ENCODE results near the gene GAL3ST2. TPM values are rescaled to one million over a fixed set of nuclear protein-coding genes. Genes with fewer than 3 reads are reported as not detected.
"Not testable (repeated sequence)": the region's sequence is repeated elsewhere in the genome, so short reads cannot be mapped to it uniquely, and the experiment has no call there.

Gene GAL3ST2
- total RNA-seq, 1 donor from 2014 or later: 0.42 TPM

DNA sequence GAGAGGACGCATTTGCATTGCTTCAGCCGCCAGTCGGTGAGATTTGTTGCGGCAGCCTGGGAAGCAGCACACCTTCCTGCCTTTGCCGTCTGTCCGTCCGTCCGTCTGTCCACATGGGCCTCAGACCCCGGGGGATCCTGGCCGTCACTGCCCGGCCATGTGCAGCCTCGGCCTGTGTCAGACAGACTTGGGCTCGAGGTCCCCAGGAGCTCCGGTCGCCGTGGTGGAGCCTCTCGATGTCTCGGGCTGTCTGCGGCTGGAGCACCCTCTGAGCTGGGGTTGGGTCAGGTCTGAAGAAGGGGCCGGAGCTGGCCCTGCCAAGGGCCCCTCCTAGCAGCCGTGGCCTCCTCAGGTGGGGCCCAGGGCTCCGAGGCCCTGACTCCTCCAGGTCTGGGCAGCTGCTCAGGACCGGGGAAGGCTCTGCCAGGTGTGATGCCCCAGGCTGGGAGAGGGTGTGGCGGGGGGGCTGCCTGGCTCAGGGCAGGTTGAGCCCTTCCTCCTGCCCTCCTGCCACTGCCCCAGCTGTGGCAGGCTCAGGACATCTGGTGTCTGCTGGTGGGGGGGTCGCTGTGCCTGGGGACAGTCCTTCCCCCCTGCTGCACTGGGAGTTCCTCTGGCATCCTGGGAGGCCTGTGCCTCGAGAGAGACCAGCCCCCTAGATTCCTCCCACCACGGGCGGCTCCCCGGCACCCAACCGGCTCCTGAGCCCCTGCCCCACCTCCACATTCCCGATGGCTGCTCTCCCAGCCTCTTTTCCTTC is 44.2 kb downstream of the GAL3ST2 start:
- Mint-ChIP-seq H3K4me3 (ENCODE audit: unreplicated experiment) (no peak overlapping the region), H3K9me3 (ENCODE audit: unreplicated experiment) (peaks cover 17% of the 10 kb centered on the region), H3K4me1 (ENCODE audit: low read depth, unreplicated experiment) (peaks cover 4% of the 10 kb centered on the region), H3K27me3 (ENCODE audit: unreplicated experiment) (peaks cover 18% of the 10 kb centered on the region), H3K27ac (ENCODE audit: unreplicated experiment) (no peak overlapping the region), H3K36me3 (ENCODE audit: unreplicated experiment) (peaks cover 19% of the 10 kb centered on the region)
- DNase-seq: no peak
- no peak for TF ChIP-seq CTCF (IDR thresholded peaks at IDR 0.05; ENCODE audit: partially characterized antibody, unreplicated experiment)

DNA sequence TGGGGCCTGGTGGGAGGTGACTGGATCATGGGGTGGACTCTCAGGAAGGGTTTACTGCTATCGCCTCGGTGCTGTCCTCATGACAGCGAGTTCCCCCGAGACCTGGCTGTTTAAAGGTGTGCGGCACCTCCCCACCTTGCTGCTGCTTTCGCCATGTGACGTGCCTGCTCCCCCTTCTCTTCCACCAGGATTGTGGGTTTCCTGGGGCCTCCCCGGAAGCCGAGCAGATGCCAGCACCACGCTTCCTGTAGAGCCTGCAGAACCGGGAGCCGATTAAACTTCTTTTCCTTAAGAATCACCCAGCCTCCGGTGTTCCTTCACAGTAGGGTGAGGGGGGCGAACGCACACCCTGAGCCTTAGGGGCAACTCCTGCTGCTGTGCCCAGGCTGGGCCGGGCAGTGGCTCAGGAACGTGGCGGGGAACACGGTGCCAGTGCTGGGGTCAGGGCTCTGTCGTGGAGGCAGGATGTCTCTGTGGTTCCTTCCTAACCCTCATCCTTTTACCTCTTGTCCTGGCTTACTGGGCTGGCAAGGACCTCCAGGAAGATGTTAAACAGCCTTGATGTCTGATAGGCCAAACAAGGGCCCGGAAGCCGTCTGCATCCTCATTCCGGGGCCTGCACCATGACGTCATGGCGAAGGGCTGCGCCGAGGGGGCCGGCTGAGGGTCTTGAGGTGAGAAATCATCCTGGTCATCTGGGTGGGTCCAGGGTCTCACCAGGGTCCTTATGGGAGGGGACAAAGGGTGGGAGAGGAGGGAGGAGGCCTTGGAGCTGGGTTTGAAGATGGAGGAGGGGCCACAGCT is 45.0 kb downstream of the GAL3ST2 start:
- H3K27ac Mint-ChIP-seq (ENCODE audit: unreplicated experiment): no peak overlapping the region
- no peak for DNase-seq
- H3K9me3 Mint-ChIP-seq (ENCODE audit: unreplicated experiment): peaks cover 21% of the 10 kb centered on the region
- H3K4me1 Mint-ChIP-seq (ENCODE audit: low read depth, unreplicated experiment): peaks cover 4% of the 10 kb centered on the region
- peaks cover 19% of the 10 kb centered on the region for H3K36me3 Mint-ChIP-seq (ENCODE audit: unreplicated experiment)
- no peak overlapping the region for H3K4me3 Mint-ChIP-seq (ENCODE audit: unreplicated experiment)
- H3K27me3 Mint-ChIP-seq (ENCODE audit: unreplicated experiment): peaks cover 18% of the 10 kb centered on the region
- no peak for TF ChIP-seq CTCF (IDR thresholded peaks at IDR 0.05; ENCODE audit: partially characterized antibody, unreplicated experiment)

DNA sequence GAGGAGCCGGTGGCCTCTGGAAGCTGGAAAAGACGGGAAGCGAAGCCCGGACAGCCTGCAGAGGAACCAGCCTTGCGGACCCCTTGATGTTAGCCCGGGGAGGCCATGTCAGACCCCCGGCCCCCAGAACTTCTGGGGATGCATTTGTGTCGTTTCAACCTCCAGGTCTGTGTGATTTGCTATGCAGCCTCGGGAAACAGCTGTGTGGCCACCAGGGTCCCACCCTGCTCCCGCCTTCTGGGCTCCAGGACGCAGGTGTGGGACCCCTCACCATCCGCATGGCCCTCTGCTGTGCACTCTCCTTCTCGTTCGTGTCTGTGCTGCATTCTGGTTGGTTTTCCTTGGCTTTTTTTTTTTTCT is 45.6 kb downstream of the GAL3ST2 start:
- H3K4me3 Mint-ChIP-seq (ENCODE audit: unreplicated experiment): no peak overlapping the region
- H3K36me3 Mint-ChIP-seq (ENCODE audit: unreplicated experiment): peaks cover 19% of the 10 kb centered on the region
- peaks cover 4% of the 10 kb centered on the region for H3K4me1 Mint-ChIP-seq (ENCODE audit: low read depth, unreplicated experiment)
- H3K9me3 Mint-ChIP-seq (ENCODE audit: unreplicated experiment): peaks cover 21% of the 10 kb centered on the region
- no peak overlapping the region for H3K27ac Mint-ChIP-seq (ENCODE audit: unreplicated experiment)
- no peak for TF ChIP-seq CTCF (IDR thresholded peaks at IDR 0.05; ENCODE audit: partially characterized antibody, unreplicated experiment)
- H3K27me3 Mint-ChIP-seq (ENCODE audit: unreplicated experiment): peaks cover 18% of the 10 kb centered on the region
- no peak for DNase-seq

GRCh38 chr2:241823531-241824437 is 47.2 kb downstream of the GAL3ST2 start:
- peak; percentile 49 for DNase-seq
- peak overlapping the region; percentile 41 for H3K27ac Mint-ChIP-seq (ENCODE audit: unreplicated experiment)

DNA sequence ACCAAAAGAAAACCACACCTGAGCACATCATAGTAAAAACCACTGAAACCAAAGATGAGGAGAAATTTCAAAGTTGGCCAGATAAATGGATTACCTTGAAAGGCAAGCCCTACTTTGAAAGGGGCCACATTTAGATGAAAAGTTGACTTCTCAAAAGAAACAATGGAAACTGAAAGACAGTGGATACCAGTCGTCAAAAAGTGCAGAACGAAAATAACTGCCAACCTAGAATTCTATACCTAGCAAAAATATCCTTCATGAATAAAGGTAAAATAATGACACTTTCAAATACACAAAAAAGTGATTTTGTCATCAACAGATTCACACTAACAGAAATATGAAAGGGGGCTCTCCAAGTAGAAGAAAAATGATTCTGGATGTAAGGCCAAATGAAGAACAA is 50.8 kb downstream of the GAL3ST2 start:
- Mint-ChIP-seq H3K4me3 (ENCODE audit: unreplicated experiment) (no peak overlapping the region), H3K36me3 (ENCODE audit: unreplicated experiment) (peaks cover 24% of the 10 kb centered on the region), H3K9me3 (ENCODE audit: unreplicated experiment) (peaks cover 20% of the 10 kb centered on the region), H3K27ac (ENCODE audit: unreplicated experiment) (no peak overlapping the region), H3K27me3 (ENCODE audit: unreplicated experiment) (peaks cover 17% of the 10 kb centered on the region), H3K4me1 (ENCODE audit: low read depth, unreplicated experiment) (peaks cover 4% of the 10 kb centered on the region)
- no peak for DNase-seq
- no peak for TF ChIP-seq CTCF (IDR thresholded peaks at IDR 0.05; ENCODE audit: partially characterized antibody, unreplicated experiment)

More at GRCh38 chr2:241823531-241824437, 47.2 kb downstream of the GAL3ST2 start:
- H3K9me3 Mint-ChIP-seq (ENCODE audit: unreplicated experiment): peaks cover 21% of the 10 kb centered on the region
- not testable (repeated sequence) for H3K4me3 Mint-ChIP-seq (ENCODE audit: unreplicated experiment); H3K4me1 Mint-ChIP-seq (ENCODE audit: low read depth, unreplicated experiment)
- peaks cover 19% of the 10 kb centered on the region for H3K36me3 Mint-ChIP-seq (ENCODE audit: unreplicated experiment)
- H3K27me3 Mint-ChIP-seq (ENCODE audit: unreplicated experiment): peaks cover 18% of the 10 kb centered on the region
